ENCODE data around the gene ZBTB47.

The ZBTB47 gene

GRCh38 chr3:42686832-42687650 is 33.5 kb downstream of the ZBTB47 start:
- no peak for DNase-seq

DNA sequence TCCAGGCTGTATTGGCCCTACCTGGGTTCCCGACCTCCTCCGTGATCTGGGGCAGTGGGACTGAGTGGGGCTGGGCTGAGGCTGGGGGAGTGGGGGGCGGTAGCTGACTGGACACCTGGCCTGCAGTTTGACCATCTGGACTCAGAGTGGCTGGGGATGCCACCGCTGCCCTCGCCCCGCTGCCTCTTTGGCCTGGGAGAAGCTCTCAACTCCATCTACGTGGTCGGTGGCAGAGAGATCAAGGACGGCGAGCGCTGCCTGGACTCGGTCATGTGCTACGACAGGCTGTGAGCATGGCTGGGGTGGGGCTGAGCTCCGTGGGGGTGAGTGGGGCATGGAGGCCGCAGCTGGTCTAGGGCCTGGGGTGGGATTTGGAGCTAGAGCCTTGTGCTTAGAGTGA is 34.5 kb downstream of the ZBTB47 start:
- DNase-seq, result no peak

DNA sequence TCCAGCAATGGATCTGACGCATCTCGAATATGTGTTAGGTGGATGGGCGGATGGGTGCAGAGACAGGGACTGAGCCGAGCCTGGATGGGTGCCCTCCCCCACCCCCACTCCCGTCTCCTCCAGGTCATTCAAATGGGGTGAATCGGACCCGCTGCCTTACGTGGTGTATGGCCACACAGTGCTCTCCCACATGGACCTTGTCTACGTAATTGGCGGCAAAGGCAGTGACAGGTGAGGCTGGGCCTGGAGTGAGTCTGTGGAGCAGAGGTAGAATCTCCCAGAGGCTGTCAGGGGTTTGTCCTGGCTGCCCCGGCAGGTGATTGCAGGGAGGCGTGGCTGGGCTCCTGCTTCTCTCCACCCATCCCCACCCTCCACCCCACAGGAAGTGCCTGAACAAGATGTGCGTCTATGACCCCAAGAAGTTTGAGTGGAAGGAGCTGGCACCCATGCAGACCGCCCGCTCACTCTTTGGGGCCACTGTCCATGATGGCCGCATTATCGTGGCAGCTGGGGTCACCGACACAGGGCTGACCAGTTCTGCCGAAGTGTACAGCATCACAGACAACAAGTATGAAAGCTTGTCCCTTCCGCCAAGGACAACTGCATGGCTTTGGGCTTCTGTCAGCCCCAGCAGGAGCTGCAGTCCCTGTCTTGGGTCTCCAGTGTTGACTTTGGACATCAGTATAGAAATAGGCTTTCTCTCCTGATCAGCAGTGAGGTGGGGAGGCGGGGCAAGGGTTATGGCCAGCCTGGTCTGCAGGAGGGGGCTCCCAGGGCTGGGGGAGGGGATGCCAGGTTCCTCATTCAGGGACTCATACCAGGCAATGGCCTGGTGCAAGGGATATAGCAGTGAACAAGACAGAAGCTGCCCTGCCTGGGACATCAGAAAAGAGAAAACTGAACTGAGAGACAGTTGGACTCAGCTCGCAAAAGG is 35.3 kb downstream of the ZBTB47 start:
- no peak for DNase-seq

DNA sequence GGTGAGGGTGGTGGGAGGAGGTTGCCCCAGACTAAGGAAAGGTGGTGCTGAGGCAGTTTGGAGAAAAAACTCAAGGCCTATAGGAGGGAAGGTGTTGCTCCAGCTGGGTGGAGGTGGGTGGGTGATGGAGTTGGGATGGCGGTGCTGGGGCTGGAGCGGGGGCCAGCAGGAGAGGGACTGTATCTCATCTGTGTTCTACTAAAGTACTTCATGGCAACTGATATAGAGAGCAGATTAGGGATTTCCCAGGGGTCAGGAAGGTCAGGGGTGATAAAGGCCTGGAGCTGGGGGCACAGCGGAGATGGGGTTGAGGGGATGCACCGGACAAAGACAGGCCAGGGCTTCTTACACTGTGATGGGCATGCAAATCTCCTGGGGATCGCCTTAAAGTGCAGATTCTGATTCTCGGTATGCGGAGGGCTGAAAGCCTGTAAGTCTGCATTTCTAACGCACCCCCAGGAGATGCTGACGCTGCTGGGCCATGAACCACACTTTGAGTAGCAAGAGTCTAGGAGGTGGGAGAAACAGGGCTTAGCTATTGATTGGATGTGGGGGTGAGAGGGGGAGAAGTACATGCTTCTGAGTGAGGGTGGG is 36.0 kb downstream of the ZBTB47 start:
- no peak for DNase-seq

DNA sequence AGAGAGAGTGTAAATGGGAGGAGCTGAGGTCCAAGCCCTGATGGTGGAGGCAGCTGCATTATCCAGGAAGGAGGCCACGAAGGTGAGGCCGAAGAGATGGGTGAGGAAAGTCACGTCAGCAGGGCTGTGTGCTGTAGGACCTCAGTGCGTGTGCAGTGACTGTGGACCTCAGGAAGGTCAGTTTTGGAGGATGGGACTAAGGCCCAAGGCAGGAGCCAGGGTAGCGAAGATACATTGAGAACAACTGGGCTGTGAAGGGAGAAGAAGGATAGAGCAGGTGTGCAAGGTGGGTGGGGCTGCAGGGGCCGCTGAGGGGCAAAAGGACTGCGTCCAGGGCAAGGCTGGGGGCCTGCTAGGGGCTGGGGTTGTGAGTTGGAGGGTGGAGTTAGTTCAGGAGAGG is 36.7 kb downstream of the ZBTB47 start:
- no peak for DNase-seq

GRCh38 chr3:42690766-42691680 is 37.5 kb downstream of the ZBTB47 start:
- DNase-seq, result no peak

GRCh38 chr3:42691816-42692666 is 38.5 kb downstream of the ZBTB47 start:
- DNase-seq, result no peak

GRCh38 chr3:42692667-42693529 is 39.4 kb downstream of the ZBTB47 start:
- no peak for DNase-seq

DNA sequence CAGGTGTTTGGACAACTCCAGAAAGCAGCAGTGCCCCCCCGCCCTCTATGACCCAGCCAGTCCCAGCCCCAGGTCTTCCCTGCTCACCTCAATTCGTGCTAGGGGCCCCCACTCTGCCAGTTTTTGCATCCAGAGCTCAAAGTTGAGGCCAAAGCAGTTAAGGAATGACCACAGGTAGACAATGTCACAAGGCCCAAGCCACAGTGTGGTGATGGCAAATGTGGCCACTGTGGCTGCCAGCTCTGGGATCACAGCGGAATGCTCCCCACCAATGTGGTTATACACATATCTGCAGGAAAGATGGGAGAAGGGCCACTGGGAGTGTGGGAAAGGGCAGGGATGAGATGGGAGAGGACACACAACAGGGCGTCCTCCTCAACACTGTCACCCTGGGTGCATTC is 40.0 kb downstream of the ZBTB47 start:
- DNase-seq, result no peak

DNA sequence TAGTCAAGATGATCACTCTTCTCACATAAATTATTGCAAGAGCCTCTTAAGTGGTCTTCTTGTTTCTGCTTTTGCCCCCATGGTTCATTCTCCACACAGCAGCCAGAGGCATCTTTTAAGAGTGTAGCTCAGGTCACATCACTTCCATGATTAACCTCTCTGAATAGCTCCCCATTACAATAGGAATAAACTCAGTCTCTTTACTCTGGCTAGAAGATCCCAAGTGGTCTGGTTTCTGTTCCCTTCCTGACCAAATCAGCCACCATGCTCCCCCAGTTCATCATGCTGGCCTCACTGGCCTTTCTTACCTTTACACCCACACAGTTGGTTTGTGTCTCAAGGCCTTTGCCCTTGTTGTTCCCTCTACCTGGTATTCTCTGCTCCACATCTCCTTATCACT is 40.9 kb downstream of the ZBTB47 start:
- no peak for DNase-seq

DNA sequence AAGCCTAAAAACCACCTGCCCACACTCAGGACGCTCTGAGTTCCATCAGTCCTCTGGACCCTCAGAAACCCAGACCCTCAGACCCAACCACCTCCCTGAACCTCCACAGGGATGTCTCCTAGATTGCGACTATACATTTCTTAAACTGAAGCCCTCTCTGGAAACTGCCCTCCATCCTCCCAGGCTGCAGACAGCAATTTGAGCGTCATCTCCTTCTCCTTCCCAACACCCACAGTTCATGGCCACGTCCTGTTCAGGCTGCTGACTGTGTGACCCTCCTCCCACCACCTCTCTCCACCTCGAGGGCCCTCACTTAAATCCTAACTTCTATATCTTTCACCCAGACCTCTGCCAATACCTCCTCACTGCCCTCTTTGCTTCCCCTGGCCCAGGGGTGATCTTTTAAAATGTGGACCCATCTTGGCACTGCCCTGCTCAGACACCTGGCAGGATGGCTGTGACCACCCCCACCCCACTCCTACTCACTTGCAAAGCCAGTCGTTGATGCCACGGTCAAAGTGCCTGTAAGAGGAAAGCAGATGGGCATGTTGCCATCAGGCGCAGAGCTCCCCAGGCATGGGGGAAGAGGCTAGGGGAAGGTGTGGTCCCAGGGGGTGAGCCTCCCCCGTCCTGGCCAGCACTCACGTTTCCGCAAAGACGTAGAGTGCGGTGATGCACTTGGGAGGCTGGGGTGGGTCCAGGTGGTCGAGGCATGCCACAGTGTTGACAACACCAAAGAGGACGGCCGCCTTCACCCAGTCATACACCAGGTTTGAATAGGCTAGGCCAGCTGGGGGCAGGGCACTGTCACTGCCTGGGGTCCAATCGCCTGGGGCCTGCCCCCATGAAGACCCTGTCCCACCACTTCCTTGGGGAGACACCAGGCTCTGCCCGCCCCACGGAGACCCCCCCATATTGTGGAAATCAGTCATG is 43.1 kb downstream of the ZBTB47 start:
- DNase-seq, result no peak

GRCh38 chr3:42697289-42698051 is 44.0 kb downstream of the ZBTB47 start:
- no peak for DNase-seq

- no peak for DNase-seq
Observed at GRCh38 chr3:42698216-42698910, 44.9 kb downstream of the ZBTB47 start.

- peak; percentile 4 for DNase-seq
Observed at GRCh38 chr3:42698911-42699230, 45.4 kb downstream of the ZBTB47 start.

- no peak for DNase-seq
Observed at GRCh38 chr3:42699511-42699971, 46.0 kb downstream of the ZBTB47 start.

DNA sequence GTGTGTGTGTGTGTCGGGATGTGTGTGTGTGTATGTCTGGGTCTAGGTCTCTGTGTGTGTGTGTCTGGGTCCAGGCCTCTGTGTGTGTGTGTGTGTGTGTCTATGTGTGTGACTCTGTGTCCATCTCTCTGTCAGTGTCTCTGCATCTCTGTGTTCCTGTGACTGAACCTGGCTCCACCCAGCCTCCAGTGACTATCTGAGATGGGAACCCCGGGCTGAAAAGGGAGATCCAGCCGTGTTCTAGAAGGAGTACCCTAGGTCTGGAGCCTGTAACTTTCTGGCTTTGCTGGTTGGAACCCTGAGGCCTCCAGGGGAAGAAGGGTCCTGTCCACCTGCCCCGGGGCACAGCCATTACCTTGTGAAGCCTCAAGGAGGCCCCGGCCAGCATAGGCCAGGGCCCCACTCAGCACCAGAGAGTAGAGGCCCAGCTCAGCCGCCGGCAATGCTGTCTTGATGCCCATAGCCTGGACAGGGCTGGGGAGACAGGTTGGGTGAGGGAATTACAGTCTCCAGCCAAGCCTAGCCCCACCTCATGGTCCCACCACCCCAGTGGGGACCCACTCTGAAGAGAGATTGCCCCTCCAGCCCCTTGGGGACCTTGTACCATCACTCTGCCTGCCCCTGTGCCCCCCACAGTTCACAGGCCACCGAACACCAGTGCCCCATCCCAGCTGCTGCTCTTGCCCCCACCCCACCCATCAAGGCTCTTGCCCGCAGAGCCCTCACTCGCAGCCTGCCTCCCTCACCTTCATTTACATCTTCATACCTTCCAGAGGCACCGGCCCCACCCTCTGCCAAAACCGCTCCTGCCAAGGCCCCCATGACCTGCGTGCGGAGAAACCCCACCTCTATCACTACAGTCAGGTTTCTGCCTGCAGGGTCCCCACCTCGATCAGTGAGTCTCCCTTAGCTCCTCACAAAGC is 47.1 kb downstream of the ZBTB47 start:
- DNase-seq, result no peak
